Measurements from ENCODE around the gene ZFC3H1. TPM values are rescaled to one million over a fixed set of nuclear protein-coding genes. Genes with fewer than 3 reads are reported as not detected.

The ZFC3H1 gene
- polyA plus RNA-seq, 3 donors: 12.5 to 57.0 (median 16.3) TPM

- Histone ChIP-seq H3K9me3 (replicated peaks in 1 of 2; ENCODE audit: control insufficient read depth in 1 of 2, insufficient read depth in 1 of 2, low read length in 2 of 2) (no peaks in the 10 kb centered on the region), H4K20me1 (ENCODE audit: insufficient read depth, low read length) (no peaks in the 10 kb centered on the region), H2AFZ (ENCODE audit: insufficient read depth, low read depth, low read length, poor library complexity, severe bottlenecking) (no peak overlapping the region), H3K4me3 (replicated peaks in 1 of 3; ENCODE audit: low read depth in 2 of 3, low read length in 3 of 3) (no peak overlapping the region), H3K9ac (ENCODE audit: insufficient read depth, low read length, poor library complexity, severe bottlenecking) (no peak overlapping the region), H3K79me2 (ENCODE audit: insufficient read depth, low read length) (no peaks in the 10 kb centered on the region), H3K27me3 (ENCODE audit: control insufficient read depth in 2 of 2, insufficient read depth in 2 of 2, low read length in 2 of 2) (no peaks in the 10 kb centered on the region), H3K27ac (ENCODE audit: low read depth in 1 of 2, low read length in 2 of 2) (no peak overlapping the region), H3K36me3 (replicated peaks in 1 of 2; ENCODE audit: control insufficient read depth in 1 of 2, insufficient read depth in 2 of 2, low read length in 2 of 2) (no peaks in the 10 kb centered on the region), H3K4me1 (ENCODE audit: control insufficient read depth in 1 of 2, insufficient read depth in 2 of 2, low read length in 2 of 2) (no peaks in the 10 kb centered on the region), H3K4me2 (replicated peaks; ENCODE audit: extremely low read depth, low read length, poor library complexity, severe bottlenecking) (no peak overlapping the region)
- intact Hi-C loops (cut with micrococcal nuclease): no loop called here
- H3K9me3 Mint-ChIP-seq: no peaks in the 10 kb centered on the region
- H3K27ac Mint-ChIP-seq: no peak overlapping the region
- H3K4me1 Mint-ChIP-seq: peaks cover 6% of the 10 kb centered on the region
- WGBS (ENCODE audit: insufficient coverage): no CpG with 5 or more reads among the region's 1 CpG
- peaks cover 0 to 4% of the 10 kb centered on the region in 2 donors for H3K36me3 Mint-ChIP-seq
- no peak for TF ChIP-seq CTCF (IDR thresholded peaks at IDR 0.05)
- no peak for DNase-seq
- H3K4me3 Mint-ChIP-seq: no peak overlapping the region
- H3K27me3 Mint-ChIP-seq (ENCODE audit: low read depth in 3 of 3): no peaks in the 10 kb centered on the region
Measured at GRCh38 chr12:71671816-71672215, 8.2 kb upstream of the ZFC3H1 start.

- DNase-seq: no peak
- Mint-ChIP-seq H3K36me3 (no peaks in the 10 kb centered on the region), H3K4me1 (peaks cover 6% of the 10 kb centered on the region), H3K9me3 (no peaks in the 10 kb centered on the region), H3K27ac (no peak overlapping the region), H3K27me3 (ENCODE audit: low read depth in 3 of 3) (no peaks in the 10 kb centered on the region), H3K4me3 (no peak overlapping the region)
- TF ChIP-seq CTCF (IDR thresholded peaks at IDR 0.05): no peak
- Histone ChIP-seq H3K4me3 (replicated peaks in 1 of 3; ENCODE audit: low read depth in 2 of 3, low read length in 3 of 3) (no peak overlapping the region), H3K27me3 (ENCODE audit: control insufficient read depth in 2 of 2, insufficient read depth in 2 of 2, low read length in 2 of 2) (no peaks in the 10 kb centered on the region), H4K20me1 (ENCODE audit: insufficient read depth, low read length) (no peaks in the 10 kb centered on the region), H3K9me3 (replicated peaks in 1 of 2; ENCODE audit: control insufficient read depth in 1 of 2, insufficient read depth in 1 of 2, low read length in 2 of 2) (no peaks in the 10 kb centered on the region), H2AFZ (ENCODE audit: insufficient read depth, low read depth, low read length, poor library complexity, severe bottlenecking) (no peak overlapping the region), H3K79me2 (ENCODE audit: insufficient read depth, low read length) (peaks cover 4% of the 10 kb centered on the region), H3K4me2 (replicated peaks; ENCODE audit: extremely low read depth, low read length, poor library complexity, severe bottlenecking) (no peak overlapping the region), H3K9ac (ENCODE audit: insufficient read depth, low read length, poor library complexity, severe bottlenecking) (no peak overlapping the region), H3K27ac (ENCODE audit: low read depth in 1 of 2, low read length in 2 of 2) (no peak overlapping the region), H3K4me1 (ENCODE audit: control insufficient read depth in 1 of 2, insufficient read depth in 2 of 2, low read length in 2 of 2) (no peaks in the 10 kb centered on the region), H3K36me3 (replicated peaks in 1 of 2; ENCODE audit: control insufficient read depth in 1 of 2, insufficient read depth in 2 of 2, low read length in 2 of 2) (no peaks in the 10 kb centered on the region)
- intact Hi-C loops (cut with micrococcal nuclease): no loop called here
Measured at GRCh38 chr12:71671311-71671710, 7.7 kb upstream of the ZFC3H1 start.

Measured in CD14-positive monocyte (primary cell).